CD4-positive, alpha-beta T cell (primary cell): ENCODE measurements around the gene CDH22. TPM values are rescaled to one million over a fixed set of nuclear protein-coding genes. Genes with fewer than 3 reads are reported as not detected.

Experiments used
- ATAC-seq: fragments of 200-7000 bp; cut with Tn5 transposase; one replicate; pipeline ENCODE4 v1.10.0; 2022; ENCODE audit warnings: mild to moderate bottlenecking; ENCODE audit not compliant: poor library complexity
- CTCF ChIA-PET: fragments of 350-600 bp; sonication (Branson Sonifier 250); formaldehyde crosslinking; loops from one replicate; lab custom pipeline; 2021; ENCODE audit warnings: antibody characterized with exemption, inconsistent platforms; lab: Charles Lee
- POLR2A ChIA-PET: fragments of 350-600 bp; sonication (Branson Sonifier 250); formaldehyde crosslinking; loops from one replicate; lab custom pipeline; 2021; ENCODE audit warnings: antibody characterized with exemption, inconsistent platforms; lab: Charles Lee
- DNase-seq, 14 experiments: peaks; one replicate each; pipeline ENCODE4 v3.0.0-alpha.2; 2013 to 2020; ENCODE audit warnings: mixed read lengths in 2 of 14
- H3K27ac ChIP-seq, 2 donors: one replicate each; pipeline versions ENCODE4 v1.5.1 to v1.7.0; 2013; ENCODE audit warnings: low read length in 2 of 2, low read depth in 1 of 2, mild to moderate bottlenecking in 1 of 2
- H3K27me3 ChIP-seq, 2 experiments: 1 replicate in 1 of 2; 2 replicates in 1 of 2; pipeline versions ENCODE4 v1.6.1 to v1.7.0; 2013; ENCODE audit warnings: low read length in 2 of 2, control low read depth in 1 of 2, mild to moderate bottlenecking in 1 of 2, moderate library complexity in 1 of 2; ENCODE audit not compliant: insufficient read depth in 2 of 2, control insufficient read depth in 1 of 2
- H3K36me3 ChIP-seq: one replicate; pipeline ENCODE4 v1.6.1; 2013; ENCODE audit warnings: low read length, control low read depth; ENCODE audit not compliant: insufficient read depth
- H3K4me1 ChIP-seq: one replicate; pipeline ENCODE4 v1.6.1; 2013; ENCODE audit warnings: low read length, control low read depth; ENCODE audit not compliant: insufficient read depth
- H3K4me3 ChIP-seq: one replicate; pipeline ENCODE4 v1.5.1; 2013; ENCODE audit warnings: mild to moderate bottlenecking, low read length, moderate library complexity
- H3K9me3 ChIP-seq, 2 experiments: 1 replicate in 1 of 2; 2 replicates in 1 of 2; pipeline versions ENCODE4 v1.6.1 to v1.7.0; 2013; ENCODE audit warnings: low read length in 2 of 2, mild to moderate bottlenecking in 2 of 2, control low read depth in 1 of 2, moderate library complexity in 1 of 2; ENCODE audit not compliant: control insufficient read depth in 1 of 2, insufficient read depth in 1 of 2
- H3K27ac Mint-ChIP-seq: one replicate; pipeline ENCODE4 v1.8.0; 2020; ENCODE audit warnings: mixed read lengths
- H3K27me3 Mint-ChIP-seq: one replicate; pipeline ENCODE4 v1.8.0; 2021; ENCODE audit warnings: mixed read lengths
- H3K36me3 Mint-ChIP-seq: one replicate; pipeline ENCODE4 v1.8.0; 2021; ENCODE audit warnings: low read depth, mixed read lengths
- H3K4me1 Mint-ChIP-seq: one replicate; pipeline ENCODE4 v1.8.0; 2021; ENCODE audit warnings: low read depth, mixed read lengths
- H3K4me3 Mint-ChIP-seq: one replicate; pipeline ENCODE4 v1.8.0; 2020; ENCODE audit warnings: mild to moderate bottlenecking, mixed read lengths
- H3K9me3 Mint-ChIP-seq: one replicate; pipeline ENCODE4 v1.8.0; 2020; ENCODE audit warnings: mixed read lengths
- CTCF ChIP-seq: fragments of 200-600 bp; IDR thresholded peaks from one replicate; pipeline ENCODE4 v1.8.0; 2022; ENCODE audit warnings: antibody characterized with exemption, mild to moderate bottlenecking
- intact Hi-C, 2 experiments: fragments of 100-400 bp; cut with DNase I in 1 of 2; cut with micrococcal nuclease in 1 of 2; formaldehyde crosslinking; loops; one replicate each; pipeline versions ENCODE4 v1.15.1 to v1.9.0; 2023 to 2025; cut with DNase I, micrococcal nuclease
- total RNA-seq, 174 experiments: library from RNA in 2 of 174; stranded (reverse) in 2 of 174; gene quantifications; one replicate each; pipeline ENCODE4 v1.2.3 and lab custom pipeline; 2021 to 2026

CDH22 gene
- total RNA-seq, 2 experiments from 2014 or later, result not detected

- CTCF ChIA-PET, result no interaction called here
Measured at GRCh38 chr20:46178891-46179290, 129.4 kb downstream of the CDH22 start.

GRCh38 chr20:46177768-46178167 lies 130.5 kb downstream of the CDH22 start:
- H3K9me3 ChIP-seq, result peaks cover 0 to 7% of the 10 kb centered on the region in 2 experiments
- ChIA-PET POLR2A (interaction anchor here (0.6 kb wide), 1 partner anchor 46 kb away, joined by 4 read pairs; no protein-coding TSS in a partner anchor), CTCF (interaction anchor here (0.6 kb wide), 1 partner anchor 191 kb away, joined by 3 read pairs; no protein-coding TSS in a partner anchor)
- no peak overlapping the region for H3K4me3 ChIP-seq
- TF ChIP-seq CTCF, result no peak
- peaks cover 70% of the 10 kb centered on the region for H3K27me3 Mint-ChIP-seq
- H3K27me3 ChIP-seq, result peaks cover 27 to 33% of the 10 kb centered on the region in 2 experiments
- H3K36me3 ChIP-seq, result no peaks in the 10 kb centered on the region
- H3K4me1 Mint-ChIP-seq, result no peaks in the 10 kb centered on the region
- DNase-seq (no peak), ATAC-seq (no peak)
- intact Hi-C loops, result loop anchor here in 1 of 2 experiments (10.0 kb wide), 2 partner anchors 193 to 373 kb away; no protein-coding TSS in a partner anchor
- H3K4me3 Mint-ChIP-seq, result no peak overlapping the region
- no peak overlapping the region for H3K27ac ChIP-seq
- peaks cover 3% of the 10 kb centered on the region for H3K4me1 ChIP-seq
- no peaks in the 10 kb centered on the region for H3K36me3 Mint-ChIP-seq
- no peak overlapping the region for H3K27ac Mint-ChIP-seq
- no peaks in the 10 kb centered on the region for H3K9me3 Mint-ChIP-seq

More at GRCh38 chr20:46178891-46179290, 129.4 kb downstream of the CDH22 start:
- peaks cover 22% of the 10 kb centered on the region in 2 experiments for H3K27me3 ChIP-seq
- no peak overlapping the region for H3K27ac ChIP-seq
- H3K4me3 Mint-ChIP-seq, result no peak overlapping the region
- DNase-seq (no peak), ATAC-seq (no peak)
- intact Hi-C loops, result loop anchor here in 1 of 2 experiments (10.0 kb wide), 2 partner anchors 194 to 374 kb away; no protein-coding TSS in a partner anchor
- no peak for TF ChIP-seq CTCF
- H3K27ac Mint-ChIP-seq, result no peak overlapping the region
- POLR2A ChIA-PET, result no interaction called here
- no peaks in the 10 kb centered on the region for H3K36me3 ChIP-seq
- H3K4me3 ChIP-seq, result no peak overlapping the region
- peaks cover 3% of the 10 kb centered on the region for H3K4me1 ChIP-seq
- H3K4me1 Mint-ChIP-seq, result no peaks in the 10 kb centered on the region
- no peaks in the 10 kb centered on the region for H3K36me3 Mint-ChIP-seq
- peaks cover 59% of the 10 kb centered on the region for H3K27me3 Mint-ChIP-seq
- peaks cover 0 to 4% of the 10 kb centered on the region in 2 experiments for H3K9me3 ChIP-seq
- no peaks in the 10 kb centered on the region for H3K9me3 Mint-ChIP-seq

- intact Hi-C loops, result loop anchor here in 1 of 2 experiments (10.0 kb wide), 2 partner anchors 192 to 372 kb away; no protein-coding TSS in a partner anchor
- TF ChIP-seq CTCF, result no peak
- peaks cover 24 to 39% of the 10 kb centered on the region in 2 experiments for H3K27me3 ChIP-seq
- H3K36me3 Mint-ChIP-seq, result no peaks in the 10 kb centered on the region
- ATAC-seq (no peak), DNase-seq (no peak)
- peaks cover 0 to 7% of the 10 kb centered on the region in 2 experiments for H3K9me3 ChIP-seq
- H3K27ac ChIP-seq, result no peak overlapping the region
- H3K27me3 Mint-ChIP-seq, result peaks cover 80% of the 10 kb centered on the region
- H3K4me3 ChIP-seq, result no peak overlapping the region
- no peaks in the 10 kb centered on the region for H3K9me3 Mint-ChIP-seq
- no peaks in the 10 kb centered on the region for H3K4me1 Mint-ChIP-seq
- ChIA-PET POLR2A (no interaction called here), CTCF (no interaction called here)
- H3K4me3 Mint-ChIP-seq, result no peak overlapping the region
- H3K36me3 ChIP-seq, result no peaks in the 10 kb centered on the region
- no peak overlapping the region for H3K27ac Mint-ChIP-seq
- H3K4me1 ChIP-seq, result peaks cover 3% of the 10 kb centered on the region
Measured at GRCh38 chr20:46176739-46177378, 131.4 kb downstream of the CDH22 start.
